CD4-positive, alpha-beta T cell (primary cell): Measurements from ENCODE around the gene WNK2. TPM values are rescaled to one million over a fixed set of nuclear protein-coding genes. Genes with fewer than 3 reads are reported as not detected.

ENCODE experiments used
- ATAC-seq: fragments of 200-7000 bp; cut with Tn5 transposase; one replicate; pipeline ENCODE4 v1.10.0; 2022; ENCODE audit warnings: mild to moderate bottlenecking; ENCODE audit not compliant: poor library complexity
- CTCF ChIA-PET: fragments of 350-600 bp; sonication (Branson Sonifier 250); formaldehyde crosslinking; loops from one replicate; lab custom pipeline; 2021; ENCODE audit warnings: antibody characterized with exemption, inconsistent platforms; lab: Charles Lee
- POLR2A ChIA-PET: fragments of 350-600 bp; sonication (Branson Sonifier 250); formaldehyde crosslinking; loops from one replicate; lab custom pipeline; 2021; ENCODE audit warnings: antibody characterized with exemption, inconsistent platforms; lab: Charles Lee
- DNase-seq, 14 experiments: peaks; one replicate each; pipeline ENCODE4 v3.0.0-alpha.2; 2013 to 2020; ENCODE audit warnings: mixed read lengths in 2 of 14
- H3K27ac ChIP-seq, 2 donors: one replicate each; pipeline versions ENCODE4 v1.5.1 to v1.7.0; 2013; ENCODE audit warnings: low read length in 2 of 2, low read depth in 1 of 2, mild to moderate bottlenecking in 1 of 2
- H3K27me3 ChIP-seq, 2 experiments: 1 replicate in 1 of 2; 2 replicates in 1 of 2; pipeline versions ENCODE4 v1.6.1 to v1.7.0; 2013; ENCODE audit warnings: low read length in 2 of 2, control low read depth in 1 of 2, mild to moderate bottlenecking in 1 of 2, moderate library complexity in 1 of 2; ENCODE audit not compliant: insufficient read depth in 2 of 2, control insufficient read depth in 1 of 2
- H3K36me3 ChIP-seq: one replicate; pipeline ENCODE4 v1.6.1; 2013; ENCODE audit warnings: low read length, control low read depth; ENCODE audit not compliant: insufficient read depth
- H3K4me1 ChIP-seq: one replicate; pipeline ENCODE4 v1.6.1; 2013; ENCODE audit warnings: low read length, control low read depth; ENCODE audit not compliant: insufficient read depth
- H3K4me3 ChIP-seq: one replicate; pipeline ENCODE4 v1.5.1; 2013; ENCODE audit warnings: mild to moderate bottlenecking, low read length, moderate library complexity
- H3K9me3 ChIP-seq, 2 experiments: 1 replicate in 1 of 2; 2 replicates in 1 of 2; pipeline versions ENCODE4 v1.6.1 to v1.7.0; 2013; ENCODE audit warnings: low read length in 2 of 2, mild to moderate bottlenecking in 2 of 2, control low read depth in 1 of 2, moderate library complexity in 1 of 2; ENCODE audit not compliant: control insufficient read depth in 1 of 2, insufficient read depth in 1 of 2
- H3K27ac Mint-ChIP-seq: one replicate; pipeline ENCODE4 v1.8.0; 2020; ENCODE audit warnings: mixed read lengths
- H3K27me3 Mint-ChIP-seq: one replicate; pipeline ENCODE4 v1.8.0; 2021; ENCODE audit warnings: mixed read lengths
- H3K36me3 Mint-ChIP-seq: one replicate; pipeline ENCODE4 v1.8.0; 2021; ENCODE audit warnings: low read depth, mixed read lengths
- H3K4me1 Mint-ChIP-seq: one replicate; pipeline ENCODE4 v1.8.0; 2021; ENCODE audit warnings: low read depth, mixed read lengths
- H3K4me3 Mint-ChIP-seq: one replicate; pipeline ENCODE4 v1.8.0; 2020; ENCODE audit warnings: mild to moderate bottlenecking, mixed read lengths
- H3K9me3 Mint-ChIP-seq: one replicate; pipeline ENCODE4 v1.8.0; 2020; ENCODE audit warnings: mixed read lengths
- CTCF ChIP-seq: fragments of 200-600 bp; IDR thresholded peaks from one replicate; pipeline ENCODE4 v1.8.0; 2022; ENCODE audit warnings: antibody characterized with exemption, mild to moderate bottlenecking
- intact Hi-C, 2 experiments: fragments of 100-400 bp; cut with DNase I in 1 of 2; cut with micrococcal nuclease in 1 of 2; formaldehyde crosslinking; loops; one replicate each; pipeline versions ENCODE4 v1.15.1 to v1.9.0; 2023 to 2025; cut with DNase I, micrococcal nuclease
- total RNA-seq, 174 experiments: library from RNA in 2 of 174; stranded (reverse) in 2 of 174; gene quantifications; one replicate each; pipeline ENCODE4 v1.2.3 and lab custom pipeline; 2021 to 2026

Gene WNK2
- total RNA-seq, 2 experiments from 2014 or later = 0.19 to 0.22 TPM

- TF ChIP-seq CTCF = no peak
- Mint-ChIP-seq H3K27ac (no peak overlapping the region), H3K4me3 (no peak overlapping the region), H3K27me3 (no peaks in the 10 kb centered on the region), H3K4me1 (peaks cover 17% of the 10 kb centered on the region), H3K36me3 (no peaks in the 10 kb centered on the region), H3K9me3 (peaks cover 3% of the 10 kb centered on the region)
- CTCF ChIA-PET = no interaction called here
- DNase-seq (no peak), ATAC-seq (no peak)
- Histone ChIP-seq H3K27me3 (no peaks in the 10 kb centered on the region), H3K4me3 (no peak overlapping the region), H3K27ac (no peak overlapping the region), H3K9me3 (no peaks in the 10 kb centered on the region), H3K4me1 (peaks cover under 1% of the 10 kb centered on the region), H3K36me3 (no peaks in the 10 kb centered on the region)
- intact Hi-C loops = loop anchor here in 1 of 2 experiments (5.0 kb wide), 1 partner anchor 411 kb away; no protein-coding TSS in a partner anchor
- POLR2A ChIA-PET = no interaction called here
Observed at GRCh38 chr9:93151097-93151784, 32.7 kb upstream of the WNK2 start.

- no peak overlapping the region for H3K27ac Mint-ChIP-seq
- no peak overlapping the region for H3K4me3 Mint-ChIP-seq
- Histone ChIP-seq H3K4me1 (peaks cover 7% of the 10 kb centered on the region), H3K4me3 (no peak overlapping the region), H3K27me3 (no peaks in the 10 kb centered on the region), H3K36me3 (no peaks in the 10 kb centered on the region), H3K27ac (no peak overlapping the region), H3K9me3 (no peaks in the 10 kb centered on the region)
- ChIA-PET POLR2A (no interaction called here), CTCF (interaction anchor here (0.6 to 2.1 kb wide), 7 partner anchors 15 to 314 kb away, joined by 3 to 9 read pairs (median 4); partner anchors contain the start of gene NINJ1)
- no peaks in the 10 kb centered on the region for H3K27me3 Mint-ChIP-seq
- DNase-seq = peak in 8 of 14 experiments; percentile 26 to 67 (median 37)
- no peaks in the 10 kb centered on the region for H3K36me3 Mint-ChIP-seq
- peaks cover 14% of the 10 kb centered on the region for H3K4me1 Mint-ChIP-seq
- no peaks in the 10 kb centered on the region for H3K9me3 Mint-ChIP-seq
- peak; percentile 36 for TF ChIP-seq CTCF
- peak; percentile 79 for ATAC-seq
- intact Hi-C loops = loop anchor here in 1 of 2 experiments (5.0 kb wide), 1 partner anchor 408 kb away; no protein-coding TSS in a partner anchor
Observed at GRCh38 chr9:93154293-93154903, 29.5 kb upstream of the WNK2 start.

GRCh38 chr9:93155716-93156474 is 28.0 kb upstream of the WNK2 start:
- Histone ChIP-seq H3K4me1 (peaks cover 15% of the 10 kb centered on the region), H3K4me3 (no peak overlapping the region), H3K27ac (no peak overlapping the region), H3K36me3 (no peaks in the 10 kb centered on the region), H3K27me3 (no peaks in the 10 kb centered on the region), H3K9me3 (no peaks in the 10 kb centered on the region)
- H3K27me3 Mint-ChIP-seq = no peaks in the 10 kb centered on the region
- no peak overlapping the region for H3K4me3 Mint-ChIP-seq
- ATAC-seq (no peak), DNase-seq (no peak)
- H3K36me3 Mint-ChIP-seq = no peaks in the 10 kb centered on the region
- ChIA-PET CTCF (no interaction called here), POLR2A (interaction anchor here (1.1 to 1.2 kb wide), 2 partner anchors 22 to 36 kb away, joined by 4 read pairs; partner anchors contain the start of gene NINJ1)
- intact Hi-C loops = loop anchor here in 1 of 2 experiments (5.0 kb wide), 1 partner anchor 806 kb away; no protein-coding TSS in a partner anchor
- no peak overlapping the region for H3K27ac Mint-ChIP-seq
- H3K4me1 Mint-ChIP-seq = peaks cover 20% of the 10 kb centered on the region
- no peak for TF ChIP-seq CTCF
- no peaks in the 10 kb centered on the region for H3K9me3 Mint-ChIP-seq
